ENCODE results near the gene SEPTIN5.

DNA sequence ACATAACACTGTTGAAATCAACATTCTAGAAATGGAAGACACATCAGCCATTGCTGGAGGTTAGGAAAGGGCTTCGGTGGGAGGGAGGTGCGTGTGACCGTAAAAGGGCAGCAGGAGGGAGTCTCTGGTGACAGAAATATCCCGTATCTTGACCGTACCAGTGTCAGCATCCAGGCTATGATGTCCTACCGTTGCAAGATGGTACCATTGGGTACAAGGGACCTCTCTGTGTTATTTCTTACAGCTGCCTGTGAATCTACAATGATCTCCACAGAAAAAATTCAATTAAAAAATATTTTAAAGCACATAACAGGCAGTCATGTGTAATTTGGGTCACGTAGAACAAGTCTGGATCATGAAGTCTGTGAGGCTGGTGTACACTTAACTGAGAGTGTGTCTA, 27.4 kb upstream of the SEPTIN5 start:
- TF ChIP-seq, protein P1, sequence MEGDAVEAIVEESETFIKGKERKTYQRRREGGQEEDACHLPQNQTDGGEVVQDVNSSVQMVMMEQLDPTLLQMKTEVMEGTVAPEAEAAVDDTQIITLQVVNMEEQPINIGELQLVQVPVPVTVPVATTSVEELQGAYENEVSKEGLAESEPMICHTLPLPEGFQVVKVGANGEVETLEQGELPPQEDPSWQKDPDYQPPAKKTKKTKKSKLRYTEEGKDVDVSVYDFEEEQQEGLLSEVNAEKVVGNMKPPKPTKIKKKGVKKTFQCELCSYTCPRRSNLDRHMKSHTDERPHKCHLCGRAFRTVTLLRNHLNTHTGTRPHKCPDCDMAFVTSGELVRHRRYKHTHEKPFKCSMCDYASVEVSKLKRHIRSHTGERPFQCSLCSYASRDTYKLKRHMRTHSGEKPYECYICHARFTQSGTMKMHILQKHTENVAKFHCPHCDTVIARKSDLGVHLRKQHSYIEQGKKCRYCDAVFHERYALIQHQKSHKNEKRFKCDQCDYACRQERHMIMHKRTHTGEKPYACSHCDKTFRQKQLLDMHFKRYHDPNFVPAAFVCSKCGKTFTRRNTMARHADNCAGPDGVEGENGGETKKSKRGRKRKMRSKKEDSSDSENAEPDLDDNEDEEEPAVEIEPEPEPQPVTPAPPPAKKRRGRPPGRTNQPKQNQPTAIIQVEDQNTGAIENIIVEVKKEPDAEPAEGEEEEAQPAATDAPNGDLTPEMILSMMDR (conservative IDR thresholded peaks at IDR 0.05; ENCODE audit: low read depth in 2 of 2), result no peak
- TF ChIP-seq, protein P2, sequence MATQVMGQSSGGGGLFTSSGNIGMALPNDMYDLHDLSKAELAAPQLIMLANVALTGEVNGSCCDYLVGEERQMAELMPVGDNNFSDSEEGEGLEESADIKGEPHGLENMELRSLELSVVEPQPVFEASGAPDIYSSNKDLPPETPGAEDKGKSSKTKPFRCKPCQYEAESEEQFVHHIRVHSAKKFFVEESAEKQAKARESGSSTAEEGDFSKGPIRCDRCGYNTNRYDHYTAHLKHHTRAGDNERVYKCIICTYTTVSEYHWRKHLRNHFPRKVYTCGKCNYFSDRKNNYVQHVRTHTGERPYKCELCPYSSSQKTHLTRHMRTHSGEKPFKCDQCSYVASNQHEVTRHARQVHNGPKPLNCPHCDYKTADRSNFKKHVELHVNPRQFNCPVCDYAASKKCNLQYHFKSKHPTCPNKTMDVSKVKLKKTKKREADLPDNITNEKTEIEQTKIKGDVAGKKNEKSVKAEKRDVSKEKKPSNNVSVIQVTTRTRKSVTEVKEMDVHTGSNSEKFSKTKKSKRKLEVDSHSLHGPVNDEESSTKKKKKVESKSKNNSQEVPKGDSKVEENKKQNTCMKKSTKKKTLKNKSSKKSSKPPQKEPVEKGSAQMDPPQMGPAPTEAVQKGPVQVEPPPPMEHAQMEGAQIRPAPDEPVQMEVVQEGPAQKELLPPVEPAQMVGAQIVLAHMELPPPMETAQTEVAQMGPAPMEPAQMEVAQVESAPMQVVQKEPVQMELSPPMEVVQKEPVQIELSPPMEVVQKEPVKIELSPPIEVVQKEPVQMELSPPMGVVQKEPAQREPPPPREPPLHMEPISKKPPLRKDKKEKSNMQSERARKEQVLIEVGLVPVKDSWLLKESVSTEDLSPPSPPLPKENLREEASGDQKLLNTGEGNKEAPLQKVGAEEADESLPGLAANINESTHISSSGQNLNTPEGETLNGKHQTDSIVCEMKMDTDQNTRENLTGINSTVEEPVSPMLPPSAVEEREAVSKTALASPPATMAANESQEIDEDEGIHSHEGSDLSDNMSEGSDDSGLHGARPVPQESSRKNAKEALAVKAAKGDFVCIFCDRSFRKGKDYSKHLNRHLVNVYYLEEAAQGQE (IDR thresholded peaks at IDR 0.05; ENCODE audit: unreplicated experiment), result no peak
- TF ChIP-seq POLR2AphosphoS5 (IDR thresholded peaks at IDR 0.05; ENCODE audit: low read depth), result no peak
- TF ChIP-seq ZNF114 (CRISPR knock-in tag; IDR thresholded peaks at IDR 0.05), result no peak
- no peak for TF ChIP-seq EZH2phosphoT487 (IDR thresholded peaks at IDR 0.05; ENCODE audit: unreplicated experiment)
- TF ChIP-seq EZH2 (IDR thresholded peaks at IDR 0.05; ENCODE audit: low read depth, unreplicated experiment), result no peak
- no peak for TF ChIP-seq CREB1 (CRISPR knock-in tag; IDR thresholded peaks at IDR 0.05; ENCODE audit: low read depth)
- TF ChIP-seq JUNB (IDR thresholded peaks at IDR 0.05; ENCODE audit: unreplicated experiment), result no peak
- TF ChIP-seq, protein P3, sequence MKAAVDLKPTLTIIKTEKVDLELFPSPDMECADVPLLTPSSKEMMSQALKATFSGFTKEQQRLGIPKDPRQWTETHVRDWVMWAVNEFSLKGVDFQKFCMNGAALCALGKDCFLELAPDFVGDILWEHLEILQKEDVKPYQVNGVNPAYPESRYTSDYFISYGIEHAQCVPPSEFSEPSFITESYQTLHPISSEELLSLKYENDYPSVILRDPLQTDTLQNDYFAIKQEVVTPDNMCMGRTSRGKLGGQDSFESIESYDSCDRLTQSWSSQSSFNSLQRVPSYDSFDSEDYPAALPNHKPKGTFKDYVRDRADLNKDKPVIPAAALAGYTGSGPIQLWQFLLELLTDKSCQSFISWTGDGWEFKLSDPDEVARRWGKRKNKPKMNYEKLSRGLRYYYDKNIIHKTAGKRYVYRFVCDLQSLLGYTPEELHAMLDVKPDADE (IDR thresholded peaks at IDR 0.05), result no peak
